ENCODE data around the gene ANKRD27.

Gene ANKRD27

GRCh38 chr19:32642771-32643170 is 32.2 kb downstream of the ANKRD27 start:
- TF ChIP-seq, protein P1, sequence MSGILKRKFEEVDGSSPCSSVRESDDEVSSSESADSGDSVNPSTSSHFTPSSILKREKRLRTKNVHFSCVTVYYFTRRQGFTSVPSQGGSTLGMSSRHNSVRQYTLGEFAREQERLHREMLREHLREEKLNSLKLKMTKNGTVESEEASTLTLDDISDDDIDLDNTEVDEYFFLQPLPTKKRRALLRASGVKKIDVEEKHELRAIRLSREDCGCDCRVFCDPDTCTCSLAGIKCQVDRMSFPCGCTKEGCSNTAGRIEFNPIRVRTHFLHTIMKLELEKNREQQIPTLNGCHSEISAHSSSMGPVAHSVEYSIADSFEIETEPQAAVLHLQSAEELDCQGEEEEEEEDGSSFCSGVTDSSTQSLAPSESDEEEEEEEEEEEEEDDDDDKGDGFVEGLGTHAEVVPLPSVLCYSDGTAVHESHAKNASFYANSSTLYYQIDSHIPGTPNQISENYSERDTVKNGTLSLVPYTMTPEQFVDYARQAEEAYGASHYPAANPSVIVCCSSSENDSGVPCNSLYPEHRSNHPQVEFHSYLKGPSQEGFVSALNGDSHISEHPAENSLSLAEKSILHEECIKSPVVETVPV (CRISPR knock-in tag; IDR thresholded peaks at IDR 0.05), result no peak
- TF ChIP-seq ZNF70 (CRISPR knock-in tag; IDR thresholded peaks at IDR 0.05) (no peak), PPARA (CRISPR knock-in tag; IDR thresholded peaks at IDR 0.05; ENCODE audit: borderline replicate concordance) (no peak), ZC3H10 (CRISPR knock-in tag; IDR thresholded peaks at IDR 0.05) (no peak), ZNF565 (CRISPR knock-in tag; conservative IDR thresholded peaks at IDR 0.05; ENCODE audit: low read depth) (no peak), SNAI2 (CRISPR knock-in tag; IDR thresholded peaks at IDR 0.05) (no peak), ZFP3 (CRISPR knock-in tag; IDR thresholded peaks at IDR 0.05) (no peak), TSHZ2 (CRISPR knock-in tag; IDR thresholded peaks at IDR 0.05) (no peak), BACH2 (CRISPR knock-in tag; IDR thresholded peaks at IDR 0.05; ENCODE audit: borderline replicate concordance) (no peak), TOX (CRISPR knock-in tag; IDR thresholded peaks at IDR 0.05; ENCODE audit: borderline replicate concordance) (no peak), ESRRG (CRISPR knock-in tag; IDR thresholded peaks at IDR 0.05) (no peak), CSDC2 (CRISPR knock-in tag; IDR thresholded peaks at IDR 0.05) (no peak)
- TF ChIP-seq, protein P2, sequence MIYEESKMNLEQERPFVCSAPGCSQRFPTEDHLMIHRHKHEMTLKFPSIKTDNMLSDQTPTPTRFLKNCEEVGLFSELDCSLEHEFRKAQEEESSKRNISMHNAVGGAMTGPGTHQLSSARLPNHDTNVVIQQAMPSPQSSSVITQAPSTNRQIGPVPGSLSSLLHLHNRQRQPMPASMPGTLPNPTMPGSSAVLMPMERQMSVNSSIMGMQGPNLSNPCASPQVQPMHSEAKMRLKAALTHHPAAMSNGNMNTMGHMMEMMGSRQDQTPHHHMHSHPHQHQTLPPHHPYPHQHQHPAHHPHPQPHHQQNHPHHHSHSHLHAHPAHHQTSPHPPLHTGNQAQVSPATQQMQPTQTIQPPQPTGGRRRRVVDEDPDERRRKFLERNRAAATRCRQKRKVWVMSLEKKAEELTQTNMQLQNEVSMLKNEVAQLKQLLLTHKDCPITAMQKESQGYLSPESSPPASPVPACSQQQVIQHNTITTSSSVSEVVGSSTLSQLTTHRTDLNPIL (CRISPR knock-in tag; IDR thresholded peaks at IDR 0.05; ENCODE audit: low read depth), result no peak
- ATAC-seq, result no peak

DNA sequence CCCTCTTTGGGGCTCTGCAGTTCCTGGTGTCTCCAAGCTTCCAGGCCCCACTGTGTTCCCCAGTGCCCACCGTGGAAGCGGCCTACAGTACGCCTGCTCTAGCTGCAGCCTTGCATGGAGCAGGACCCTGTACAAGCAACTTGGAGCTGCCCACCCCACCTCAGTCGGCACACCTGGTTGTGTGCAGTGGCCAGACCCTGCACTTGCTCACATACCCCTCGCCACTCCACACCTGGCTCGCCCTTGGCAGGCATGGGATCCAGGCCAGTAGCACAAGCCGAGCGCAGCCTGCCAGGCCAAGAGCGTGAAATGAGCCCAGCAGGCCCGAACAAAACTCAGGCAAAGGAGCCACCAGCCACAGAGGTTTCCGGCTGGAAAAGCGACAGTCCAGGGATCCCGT is 36.4 kb downstream of the ANKRD27 start:
- TF ChIP-seq OSR1 (CRISPR knock-in tag; IDR thresholded peaks at IDR 0.05) (no peak), TSHZ2 (CRISPR knock-in tag; IDR thresholded peaks at IDR 0.05) (no peak)
- TF ChIP-seq, protein P2 (CRISPR knock-in tag; IDR thresholded peaks at IDR 0.05; ENCODE audit: low read depth), result no peak
- ATAC-seq, result no peak

GRCh38 chr19:32637480-32637879 is 37.5 kb downstream of the ANKRD27 start:
- ATAC-seq, result no peak
- TF ChIP-seq, protein P1 (CRISPR knock-in tag; IDR thresholded peaks at IDR 0.05), result no peak
- TF ChIP-seq ZC3H10 (CRISPR knock-in tag; IDR thresholded peaks at IDR 0.05), result no peak
- TF ChIP-seq ZFP30 (CRISPR knock-in tag; IDR thresholded peaks at IDR 0.05), result no peak
- no peak for TF ChIP-seq OSR1 (CRISPR knock-in tag; IDR thresholded peaks at IDR 0.05)
- no peak for TF ChIP-seq CSDC2 (CRISPR knock-in tag; IDR thresholded peaks at IDR 0.05)
- no peak for TF ChIP-seq TCF4 (CRISPR knock-in tag; IDR thresholded peaks at IDR 0.05; ENCODE audit: borderline replicate concordance)
- TF ChIP-seq ESRRG (CRISPR knock-in tag; IDR thresholded peaks at IDR 0.05), result no peak
- TF ChIP-seq, protein P3, sequence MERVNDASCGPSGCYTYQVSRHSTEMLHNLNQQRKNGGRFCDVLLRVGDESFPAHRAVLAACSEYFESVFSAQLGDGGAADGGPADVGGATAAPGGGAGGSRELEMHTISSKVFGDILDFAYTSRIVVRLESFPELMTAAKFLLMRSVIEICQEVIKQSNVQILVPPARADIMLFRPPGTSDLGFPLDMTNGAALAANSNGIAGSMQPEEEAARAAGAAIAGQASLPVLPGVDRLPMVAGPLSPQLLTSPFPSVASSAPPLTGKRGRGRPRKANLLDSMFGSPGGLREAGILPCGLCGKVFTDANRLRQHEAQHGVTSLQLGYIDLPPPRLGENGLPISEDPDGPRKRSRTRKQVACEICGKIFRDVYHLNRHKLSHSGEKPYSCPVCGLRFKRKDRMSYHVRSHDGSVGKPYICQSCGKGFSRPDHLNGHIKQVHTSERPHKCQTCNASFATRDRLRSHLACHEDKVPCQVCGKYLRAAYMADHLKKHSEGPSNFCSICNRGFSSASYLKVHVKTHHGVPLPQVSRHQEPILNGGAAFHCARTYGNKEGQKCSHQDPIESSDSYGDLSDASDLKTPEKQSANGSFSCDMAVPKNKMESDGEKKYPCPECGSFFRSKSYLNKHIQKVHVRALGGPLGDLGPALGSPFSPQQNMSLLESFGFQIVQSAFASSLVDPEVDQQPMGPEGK (CRISPR knock-in tag; IDR thresholded peaks at IDR 0.05; ENCODE audit: borderline replicate concordance), result no peak
- no peak for TF ChIP-seq ZFP3 (CRISPR knock-in tag; IDR thresholded peaks at IDR 0.05)
- TF ChIP-seq RARB (CRISPR knock-in tag; IDR thresholded peaks at IDR 0.05), result no peak
- no peak for TF ChIP-seq TOX (CRISPR knock-in tag; IDR thresholded peaks at IDR 0.05; ENCODE audit: borderline replicate concordance)
- no peak for TF ChIP-seq ARNTL (CRISPR knock-in tag; IDR thresholded peaks at IDR 0.05; ENCODE audit: borderline replicate concordance, low read depth)
- TF ChIP-seq ZNF8 (CRISPR knock-in tag; IDR thresholded peaks at IDR 0.05), result no peak
- TF ChIP-seq, protein P4, sequence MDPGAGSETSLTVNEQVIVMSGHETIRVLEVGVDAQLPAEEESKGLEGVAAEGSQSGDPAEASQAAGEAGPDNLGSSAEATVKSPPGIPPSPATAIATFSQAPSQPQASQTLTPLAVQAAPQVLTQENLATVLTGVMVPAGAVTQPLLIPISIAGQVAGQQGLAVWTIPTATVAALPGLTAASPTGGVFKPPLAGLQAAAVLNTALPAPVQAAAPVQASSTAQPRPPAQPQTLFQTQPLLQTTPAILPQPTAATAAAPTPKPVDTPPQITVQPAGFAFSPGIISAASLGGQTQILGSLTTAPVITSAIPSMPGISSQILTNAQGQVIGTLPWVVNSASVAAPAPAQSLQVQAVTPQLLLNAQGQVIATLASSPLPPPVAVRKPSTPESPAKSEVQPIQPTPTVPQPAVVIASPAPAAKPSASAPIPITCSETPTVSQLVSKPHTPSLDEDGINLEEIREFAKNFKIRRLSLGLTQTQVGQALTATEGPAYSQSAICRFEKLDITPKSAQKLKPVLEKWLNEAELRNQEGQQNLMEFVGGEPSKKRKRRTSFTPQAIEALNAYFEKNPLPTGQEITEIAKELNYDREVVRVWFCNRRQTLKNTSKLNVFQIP (CRISPR knock-in tag; IDR thresholded peaks at IDR 0.05; ENCODE audit: borderline replicate concordance, low read depth), result no peak
